SK-N-SH treated with all-trans-retinoic acid at 6 μM for 48 hours (cell line): ENCODE measurements around the gene OPRM1.
"Not testable (repeated sequence)": the region's sequence is repeated elsewhere in the genome, so short reads cannot be mapped to it uniquely, and the experiment has no call there.

Experiments used
- ATAC-seq: fragments of 200-7000 bp; cut with Tn5 transposase; 3 replicates; pipeline ENCODE4 v1.9.1; 2020; ENCODE audit warnings: mild to moderate bottlenecking, moderate library complexity
- ARNTL ChIP-seq: fragments of 450-650 bp; formaldehyde crosslinking; IDR thresholded peaks from 2 replicates; pipeline ENCODE4 v1.5.0; 2020; ENCODE audit warnings: low read depth, mild to moderate bottlenecking, moderate library complexity, borderline replicate concordance
- ESRRG ChIP-seq: fragments of 250-450 bp; sonication (Bioruptor Pico); IDR thresholded peaks from 2 replicates; pipeline ENCODE4 v1.6.1; 2021; ENCODE audit warnings: mild to moderate bottlenecking
- GLIS3 ChIP-seq: fragments of 250-450 bp; sonication (Bioruptor Pico); IDR thresholded peaks from 2 replicates; pipeline ENCODE4 v1.5.0; 2020; ENCODE audit warnings: mild to moderate bottlenecking, moderate library complexity
- ISL1 ChIP-seq: fragments of 250-450 bp; sonication (Bioruptor Pico); IDR thresholded peaks from 2 replicates; pipeline ENCODE4 v2.1.2; 2022; ENCODE audit warnings: mild to moderate bottlenecking, moderate library complexity
- OSR1 ChIP-seq: fragments of 250-450 bp; sonication (Bioruptor Pico); IDR thresholded peaks from 2 replicates; pipeline ENCODE4 v1.8.0; 2022; ENCODE audit warnings: moderate library complexity, mild to moderate bottlenecking, inconsistent platforms
- PPARA ChIP-seq: fragments of 250-450 bp; sonication (Bioruptor Pico); IDR thresholded peaks from 2 replicates; pipeline ENCODE4 v1.5.0; 2020; ENCODE audit warnings: mild to moderate bottlenecking, borderline replicate concordance
- TOX ChIP-seq: fragments of 250-450 bp; sonication (Bioruptor Pico); IDR thresholded peaks from 2 replicates; pipeline ENCODE4 v1.8.0; 2021; ENCODE audit warnings: mild to moderate bottlenecking, moderate library complexity, borderline replicate concordance
- ZC3H10 ChIP-seq: fragments of 250-450 bp; sonication (Bioruptor Pico); IDR thresholded peaks from 2 replicates; pipeline ENCODE4 v1.5.1; 2021; ENCODE audit warnings: mild to moderate bottlenecking, moderate library complexity
- ZFP3 ChIP-seq: fragments of 250-450 bp; sonication (Bioruptor Pico); IDR thresholded peaks from 2 replicates; pipeline ENCODE4 v1.5.0; 2020; ENCODE audit warnings: mild to moderate bottlenecking, moderate library complexity
- ZFP30 ChIP-seq: fragments of 450-650 bp; formaldehyde crosslinking; IDR thresholded peaks from 2 replicates; pipeline ENCODE4 v1.5.0; 2022; ENCODE audit warnings: mild to moderate bottlenecking, moderate library complexity
- ZNF565 ChIP-seq: fragments of 450-650 bp; formaldehyde crosslinking; conservative IDR thresholded peaks from 2 replicates; pipeline ENCODE4 v1.5.0; 2020; ENCODE audit warnings: low read depth, mild to moderate bottlenecking, moderate library complexity
- ZNF70 ChIP-seq: fragments of 450-650 bp; formaldehyde crosslinking; IDR thresholded peaks from 2 replicates; pipeline ENCODE4 v1.5.0; 2020; ENCODE audit warnings: mild to moderate bottlenecking, moderate library complexity
- ZNF8 ChIP-seq: fragments of 450-650 bp; formaldehyde crosslinking; IDR thresholded peaks from 2 replicates; pipeline ENCODE4 v1.5.0; 2020; ENCODE audit warnings: mild to moderate bottlenecking, moderate library complexity
- TF ChIP-seq, protein P1 (sequence below): fragments of 250-450 bp; sonication (Bioruptor Pico); IDR thresholded peaks from 2 replicates; pipeline ENCODE4 v1.8.0; 2020; ENCODE audit warnings: mild to moderate bottlenecking, moderate library complexity, borderline replicate concordance
- TF ChIP-seq, protein P2 (sequence below): fragments of 250-450 bp; sonication (Bioruptor Pico); IDR thresholded peaks from 2 replicates; pipeline ENCODE4 v1.5.1; 2021; ENCODE audit warnings: mild to moderate bottlenecking, moderate library complexity
- TF ChIP-seq, protein P3 (sequence below): fragments of 250-450 bp; sonication (Bioruptor Pico); IDR thresholded peaks from 2 replicates; pipeline ENCODE4 v1.8.0; 2021; ENCODE audit warnings: low read depth, mild to moderate bottlenecking, moderate library complexity, borderline replicate concordance
- TF ChIP-seq, protein P4 (sequence below): fragments of 250-450 bp; sonication (Bioruptor Pico); IDR thresholded peaks from 2 replicates; pipeline ENCODE4 v1.5.1; 2020; ENCODE audit warnings: low read depth, mild to moderate bottlenecking, moderate library complexity
- TF ChIP-seq, protein P5 (sequence below): fragments of 250-450 bp; sonication (Bioruptor Pico); IDR thresholded peaks from 2 replicates; pipeline ENCODE4 v1.5.0; 2020; ENCODE audit warnings: mild to moderate bottlenecking, moderate library complexity

The OPRM1 gene

DNA sequence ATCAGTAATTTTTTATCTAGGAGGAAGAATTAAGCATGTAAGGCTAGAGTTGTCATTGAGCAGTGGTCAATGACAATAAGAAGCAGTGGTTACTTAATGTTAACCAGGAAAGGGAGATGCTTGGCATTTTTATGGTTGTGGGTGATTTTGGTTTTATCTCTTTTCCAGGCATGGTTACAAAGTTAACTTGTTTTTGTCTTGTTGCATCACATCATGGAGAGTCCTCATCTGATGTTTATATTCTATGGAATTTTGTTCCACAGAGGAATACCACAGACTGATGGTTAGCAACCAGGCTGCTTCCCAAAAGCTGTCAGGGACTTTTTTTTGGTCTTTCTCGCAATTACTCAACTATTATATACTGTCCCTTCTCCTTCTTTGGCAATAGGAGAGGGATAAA is 32.7 kb downstream of the OPRM1 start (continued):
- no peak for TF ChIP-seq OSR1
- TF ChIP-seq ARNTL (CRISPR knock-in tag) = no peak
- no peak for TF ChIP-seq ZFP30 (CRISPR knock-in tag)
- no peak for TF ChIP-seq GLIS3
- no peak for TF ChIP-seq TOX
- TF ChIP-seq, protein P1, sequence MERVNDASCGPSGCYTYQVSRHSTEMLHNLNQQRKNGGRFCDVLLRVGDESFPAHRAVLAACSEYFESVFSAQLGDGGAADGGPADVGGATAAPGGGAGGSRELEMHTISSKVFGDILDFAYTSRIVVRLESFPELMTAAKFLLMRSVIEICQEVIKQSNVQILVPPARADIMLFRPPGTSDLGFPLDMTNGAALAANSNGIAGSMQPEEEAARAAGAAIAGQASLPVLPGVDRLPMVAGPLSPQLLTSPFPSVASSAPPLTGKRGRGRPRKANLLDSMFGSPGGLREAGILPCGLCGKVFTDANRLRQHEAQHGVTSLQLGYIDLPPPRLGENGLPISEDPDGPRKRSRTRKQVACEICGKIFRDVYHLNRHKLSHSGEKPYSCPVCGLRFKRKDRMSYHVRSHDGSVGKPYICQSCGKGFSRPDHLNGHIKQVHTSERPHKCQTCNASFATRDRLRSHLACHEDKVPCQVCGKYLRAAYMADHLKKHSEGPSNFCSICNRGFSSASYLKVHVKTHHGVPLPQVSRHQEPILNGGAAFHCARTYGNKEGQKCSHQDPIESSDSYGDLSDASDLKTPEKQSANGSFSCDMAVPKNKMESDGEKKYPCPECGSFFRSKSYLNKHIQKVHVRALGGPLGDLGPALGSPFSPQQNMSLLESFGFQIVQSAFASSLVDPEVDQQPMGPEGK = no peak
- TF ChIP-seq, all 23 proteins: peak for 0

DNA sequence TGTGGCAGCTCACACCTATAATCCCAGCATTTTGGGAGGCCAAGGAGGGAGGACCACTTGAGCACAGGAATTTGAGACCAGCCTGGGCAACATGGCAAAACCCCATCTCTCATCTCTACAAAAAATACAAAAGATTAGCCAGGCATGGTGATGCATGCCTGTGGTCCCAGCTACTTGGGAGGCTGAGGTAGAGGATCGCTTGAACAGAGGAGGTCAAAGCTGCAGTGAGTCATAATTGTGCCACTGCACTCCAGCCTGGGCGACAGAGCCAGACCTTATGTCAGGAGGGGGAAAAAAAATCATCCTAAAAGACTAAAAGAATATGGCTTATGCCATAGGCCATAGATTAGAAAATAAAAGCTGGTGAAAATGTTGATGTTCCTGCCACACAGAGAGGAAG is 39.6 kb downstream of the OPRM1 start:
- ATAC-seq = not testable (repeated sequence)

DNA sequence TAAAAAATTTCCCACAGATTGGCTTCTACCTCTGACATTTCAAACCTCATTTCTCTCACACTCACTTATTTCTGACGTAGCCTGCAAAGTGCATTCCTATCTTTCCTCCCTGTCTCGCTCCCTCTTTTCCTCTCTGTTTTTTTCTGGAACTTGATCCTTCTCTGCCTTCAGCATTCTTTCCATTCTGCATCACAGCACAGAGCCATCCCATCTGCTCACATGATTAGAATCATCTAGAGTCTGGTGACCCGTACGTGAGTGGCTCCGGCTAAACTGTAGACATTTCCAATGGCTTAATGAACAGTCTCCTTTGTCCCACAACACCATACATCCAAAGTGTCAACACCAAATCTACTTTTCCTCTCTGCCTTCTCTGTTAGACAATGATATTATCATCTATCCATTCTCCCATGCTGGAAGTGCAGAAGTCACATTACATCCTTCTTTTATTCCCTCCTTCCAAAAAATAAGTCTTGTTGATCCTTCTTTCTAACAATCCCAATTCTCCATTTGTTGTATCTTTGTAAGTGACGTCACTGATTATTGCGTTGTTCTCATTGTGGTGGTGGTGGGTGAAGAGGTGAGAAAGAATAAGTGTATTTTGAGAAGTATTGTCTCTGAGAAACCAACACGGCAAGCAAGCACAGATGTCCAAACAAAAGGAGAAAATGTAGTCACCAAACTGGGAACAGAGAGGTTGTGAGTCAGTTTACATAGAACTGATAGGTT is 41.6 kb downstream of the OPRM1 start:
- ATAC-seq = peak; percentile 37

DNA sequence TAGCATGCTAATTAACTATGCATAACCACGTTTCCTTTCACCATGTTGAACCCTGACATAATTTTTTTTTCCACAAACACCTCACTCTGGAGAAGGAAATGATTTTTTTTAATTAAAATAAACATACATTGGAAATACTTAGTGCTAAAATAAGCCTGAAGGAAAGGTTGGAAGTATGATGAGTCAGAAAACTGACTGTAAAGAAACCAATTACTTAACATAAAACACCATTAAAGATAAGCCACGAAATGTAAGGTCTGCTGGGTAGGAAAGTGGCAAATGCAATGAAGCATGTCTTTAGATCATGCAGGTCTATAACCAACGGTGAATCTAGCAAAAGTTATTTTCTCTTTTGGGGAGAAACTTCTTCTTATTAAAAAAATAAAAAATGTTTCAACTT is 47.5 kb downstream of the OPRM1 start:
- no peak for ATAC-seq
- TF ChIP-seq ZC3H10 (CRISPR knock-in tag) (no peak), ZNF8 (CRISPR knock-in tag) (no peak), TOX (no peak)
- TF ChIP-seq, protein P2, sequence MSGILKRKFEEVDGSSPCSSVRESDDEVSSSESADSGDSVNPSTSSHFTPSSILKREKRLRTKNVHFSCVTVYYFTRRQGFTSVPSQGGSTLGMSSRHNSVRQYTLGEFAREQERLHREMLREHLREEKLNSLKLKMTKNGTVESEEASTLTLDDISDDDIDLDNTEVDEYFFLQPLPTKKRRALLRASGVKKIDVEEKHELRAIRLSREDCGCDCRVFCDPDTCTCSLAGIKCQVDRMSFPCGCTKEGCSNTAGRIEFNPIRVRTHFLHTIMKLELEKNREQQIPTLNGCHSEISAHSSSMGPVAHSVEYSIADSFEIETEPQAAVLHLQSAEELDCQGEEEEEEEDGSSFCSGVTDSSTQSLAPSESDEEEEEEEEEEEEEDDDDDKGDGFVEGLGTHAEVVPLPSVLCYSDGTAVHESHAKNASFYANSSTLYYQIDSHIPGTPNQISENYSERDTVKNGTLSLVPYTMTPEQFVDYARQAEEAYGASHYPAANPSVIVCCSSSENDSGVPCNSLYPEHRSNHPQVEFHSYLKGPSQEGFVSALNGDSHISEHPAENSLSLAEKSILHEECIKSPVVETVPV = no peak
- TF ChIP-seq, protein P1 = no peak

More for the DNA sequence above, 41.6 kb downstream of the OPRM1 start:
- TF ChIP-seq TOX = peak; percentile 16; the same call in 1 of the 2 replicates
- no peak for TF ChIP-seq PPARA
- TF ChIP-seq, protein P3, sequence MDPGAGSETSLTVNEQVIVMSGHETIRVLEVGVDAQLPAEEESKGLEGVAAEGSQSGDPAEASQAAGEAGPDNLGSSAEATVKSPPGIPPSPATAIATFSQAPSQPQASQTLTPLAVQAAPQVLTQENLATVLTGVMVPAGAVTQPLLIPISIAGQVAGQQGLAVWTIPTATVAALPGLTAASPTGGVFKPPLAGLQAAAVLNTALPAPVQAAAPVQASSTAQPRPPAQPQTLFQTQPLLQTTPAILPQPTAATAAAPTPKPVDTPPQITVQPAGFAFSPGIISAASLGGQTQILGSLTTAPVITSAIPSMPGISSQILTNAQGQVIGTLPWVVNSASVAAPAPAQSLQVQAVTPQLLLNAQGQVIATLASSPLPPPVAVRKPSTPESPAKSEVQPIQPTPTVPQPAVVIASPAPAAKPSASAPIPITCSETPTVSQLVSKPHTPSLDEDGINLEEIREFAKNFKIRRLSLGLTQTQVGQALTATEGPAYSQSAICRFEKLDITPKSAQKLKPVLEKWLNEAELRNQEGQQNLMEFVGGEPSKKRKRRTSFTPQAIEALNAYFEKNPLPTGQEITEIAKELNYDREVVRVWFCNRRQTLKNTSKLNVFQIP (CRISPR knock-in tag) = no peak
- TF ChIP-seq ZFP3 (CRISPR knock-in tag) = no peak
- no peak for TF ChIP-seq ZFP30 (CRISPR knock-in tag)
- TF ChIP-seq ISL1 (CRISPR knock-in tag) = peak; percentile 70
- no peak for TF ChIP-seq ZNF70
- TF ChIP-seq, all 23 proteins: peak for 2

DNA sequence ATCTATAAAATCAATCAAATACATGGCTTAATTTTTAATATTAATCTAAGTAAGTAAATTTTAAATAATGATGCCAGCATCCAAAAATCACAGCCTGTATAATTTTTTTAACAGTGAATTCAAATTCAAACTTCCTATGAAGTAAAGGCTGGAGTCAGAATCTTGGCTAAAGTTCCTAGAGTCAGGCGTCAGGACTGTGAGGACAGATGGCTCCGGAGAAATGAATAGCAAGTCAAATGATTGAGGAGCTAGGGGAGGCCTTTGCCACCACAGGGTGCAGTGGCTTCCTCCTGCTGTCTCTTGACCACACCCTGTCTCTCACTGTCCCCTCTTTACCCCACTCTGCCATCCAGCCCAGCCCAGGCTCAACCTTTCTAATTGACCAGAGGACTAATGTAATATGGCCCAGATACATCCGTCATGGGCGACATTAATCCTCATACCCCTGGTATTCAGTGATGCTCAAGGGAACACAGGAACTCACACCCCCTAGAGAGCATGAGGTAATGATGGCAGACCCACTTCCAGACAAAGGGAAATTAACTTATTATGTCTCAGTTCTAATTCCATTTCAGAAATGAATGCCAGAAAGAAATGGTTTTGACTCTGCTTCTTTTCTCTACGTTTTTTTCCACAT is 53.4 kb downstream of the OPRM1 start:
- TF ChIP-seq, protein P4, sequence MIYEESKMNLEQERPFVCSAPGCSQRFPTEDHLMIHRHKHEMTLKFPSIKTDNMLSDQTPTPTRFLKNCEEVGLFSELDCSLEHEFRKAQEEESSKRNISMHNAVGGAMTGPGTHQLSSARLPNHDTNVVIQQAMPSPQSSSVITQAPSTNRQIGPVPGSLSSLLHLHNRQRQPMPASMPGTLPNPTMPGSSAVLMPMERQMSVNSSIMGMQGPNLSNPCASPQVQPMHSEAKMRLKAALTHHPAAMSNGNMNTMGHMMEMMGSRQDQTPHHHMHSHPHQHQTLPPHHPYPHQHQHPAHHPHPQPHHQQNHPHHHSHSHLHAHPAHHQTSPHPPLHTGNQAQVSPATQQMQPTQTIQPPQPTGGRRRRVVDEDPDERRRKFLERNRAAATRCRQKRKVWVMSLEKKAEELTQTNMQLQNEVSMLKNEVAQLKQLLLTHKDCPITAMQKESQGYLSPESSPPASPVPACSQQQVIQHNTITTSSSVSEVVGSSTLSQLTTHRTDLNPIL (CRISPR knock-in tag) = 0 out of 2 replicates have a peak, but pooled peaks have one; percentile 43
- TF ChIP-seq ZNF565 (CRISPR knock-in tag) (no peak), ESRRG (CRISPR knock-in tag) (peak; percentile 26; the same call in 1 of the 2 replicates), ISL1 (CRISPR knock-in tag) (peak; percentile 32; the same call in 1 of the 2 replicates)
- TF ChIP-seq, protein P5, sequence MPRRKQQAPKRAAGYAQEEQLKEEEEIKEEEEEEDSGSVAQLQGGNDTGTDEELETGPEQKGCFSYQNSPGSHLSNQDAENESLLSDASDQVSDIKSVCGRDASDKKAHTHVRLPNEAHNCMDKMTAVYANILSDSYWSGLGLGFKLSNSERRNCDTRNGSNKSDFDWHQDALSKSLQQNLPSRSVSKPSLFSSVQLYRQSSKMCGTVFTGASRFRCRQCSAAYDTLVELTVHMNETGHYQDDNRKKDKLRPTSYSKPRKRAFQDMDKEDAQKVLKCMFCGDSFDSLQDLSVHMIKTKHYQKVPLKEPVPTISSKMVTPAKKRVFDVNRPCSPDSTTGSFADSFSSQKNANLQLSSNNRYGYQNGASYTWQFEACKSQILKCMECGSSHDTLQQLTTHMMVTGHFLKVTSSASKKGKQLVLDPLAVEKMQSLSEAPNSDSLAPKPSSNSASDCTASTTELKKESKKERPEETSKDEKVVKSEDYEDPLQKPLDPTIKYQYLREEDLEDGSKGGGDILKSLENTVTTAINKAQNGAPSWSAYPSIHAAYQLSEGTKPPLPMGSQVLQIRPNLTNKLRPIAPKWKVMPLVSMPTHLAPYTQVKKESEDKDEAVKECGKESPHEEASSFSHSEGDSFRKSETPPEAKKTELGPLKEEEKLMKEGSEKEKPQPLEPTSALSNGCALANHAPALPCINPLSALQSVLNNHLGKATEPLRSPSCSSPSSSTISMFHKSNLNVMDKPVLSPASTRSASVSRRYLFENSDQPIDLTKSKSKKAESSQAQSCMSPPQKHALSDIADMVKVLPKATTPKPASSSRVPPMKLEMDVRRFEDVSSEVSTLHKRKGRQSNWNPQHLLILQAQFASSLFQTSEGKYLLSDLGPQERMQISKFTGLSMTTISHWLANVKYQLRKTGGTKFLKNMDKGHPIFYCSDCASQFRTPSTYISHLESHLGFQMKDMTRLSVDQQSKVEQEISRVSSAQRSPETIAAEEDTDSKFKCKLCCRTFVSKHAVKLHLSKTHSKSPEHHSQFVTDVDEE = peak; percentile 59; the same call in 1 of the 2 replicates
- peak; percentile 40; the same call in 1 of the 3 replicates for ATAC-seq
